Measurements from ENCODE around the gene QSOX2.

DNA sequence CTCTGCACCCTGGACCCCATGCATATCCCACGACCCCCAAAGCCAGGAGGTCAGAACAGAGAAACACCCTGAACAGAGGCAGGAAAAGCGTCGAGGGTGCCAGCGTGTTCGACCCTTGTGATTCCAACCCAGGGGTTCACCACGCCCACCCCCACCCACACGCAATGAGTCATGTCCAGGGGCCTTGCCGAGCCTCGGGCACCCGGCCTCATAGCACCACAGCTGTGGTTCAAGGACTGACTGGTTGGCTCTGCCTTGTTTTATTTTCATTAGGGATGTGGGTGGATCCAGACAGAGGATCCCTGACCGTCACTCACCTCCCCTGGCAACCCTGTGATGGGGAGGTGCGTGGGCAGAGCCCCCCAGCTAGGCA is 9.5 kb upstream of the QSOX2 start:
- TF ChIP-seq POLR2A (IDR thresholded peaks at IDR 0.05; ENCODE audit: low read depth, low read length): no peak
- no peak for TF ChIP-seq POLR2AphosphoS5 (IDR thresholded peaks at IDR 0.05; ENCODE audit: low read depth, low read length)
- no peak for TF ChIP-seq TAF1 (IDR thresholded peaks at IDR 0.05; ENCODE audit: borderline replicate concordance, low read depth, low read length)
